K562 (cell line): Measurements from ENCODE around the gene WDR20. TPM values are rescaled to one million over a fixed set of nuclear protein-coding genes. Genes with fewer than 3 reads are reported as not detected.

Source experiments
- ATAC-seq: fragments of 200-7000 bp; cut with Tn5 transposase; 3 replicates; pipeline ENCODE4 v1.9.1; 2020; ENCODE audit warnings: moderate library complexity
- BruUV-seq: library from RNA; stranded (reverse); fragments of 400-500 nt; replicated peaks from 2 replicates; lab custom pipeline; 2021; lab: Mats Ljungman, UMichigan
- CTCF ChIA-PET: fragments of 300-600 bp; formaldehyde crosslinking; extraction: SDS; loops from one replicate; lab custom pipeline; 2021; ENCODE audit warnings: low intra/inter-chr PET ratio; lab: Yijun Ruan, JAX
- POLR2A ChIA-PET: fragments of 300-600, 350-650 bp; sonication (Branson Sonifier 250); formaldehyde crosslinking; extraction: SDS; loops from one replicate; lab custom pipeline; 2021; ENCODE audit warnings: antibody characterized with exemption, inconsistent platforms; lab: Yijun Ruan, JAX
- DNase-seq, 4 experiments: peaks; one replicate each; pipeline versions ENCODE4 v3.0.0 to v3.0.0-alpha.2; 2011 to 2018; ENCODE audit warnings: low spot score in 3 of 4, mixed read lengths in 3 of 4; ENCODE audit errors: extremely low read depth in 1 of 4
- FAIRE-seq: peaks from 2 replicates; lab custom pipeline; 2011; peaks lifted over from hg19 to GRCh38; lab: Jason Lieb, UNC
- H2AFZ ChIP-seq: 2 replicates; pipeline ENCODE4 v1.6.0; 2011; ENCODE audit warnings: low read depth, low read length, control low read depth, inconsistent platforms
- H3K27ac ChIP-seq: fragments of 200-600 bp; 3 replicates; pipeline ENCODE4 v1.8.0; 2011; ENCODE audit warnings: low read depth, mild to moderate bottlenecking, control low read depth, inconsistent platforms, low read length, moderate library complexity, mixed read lengths; ENCODE audit errors: extremely low read depth
- H3K27me3 ChIP-seq, 2 experiments: fragments of 300-600 bp in 1 of 2; 2 replicates in 1 of 2; 3 replicates in 1 of 2; pipeline versions ENCODE4 v1.6.0 to v1.8.0; 2011; ENCODE audit warnings: inconsistent platforms in 2 of 2, low read length in 2 of 2, mild to moderate bottlenecking in 1 of 2, mixed read lengths in 1 of 2, moderate library complexity in 1 of 2; ENCODE audit not compliant: control insufficient read depth in 2 of 2, insufficient read depth in 2 of 2
- H3K36me3 ChIP-seq: fragments of 300-600 bp; 3 replicates; pipeline ENCODE4 v1.8.0; 2011; ENCODE audit warnings: mild to moderate bottlenecking, low read length, inconsistent platforms; ENCODE audit not compliant: control insufficient read depth, insufficient read depth
- H3K4me1 ChIP-seq, 2 experiments: fragments of 200-600 bp in 1 of 2; replicated peaks in 1 of 2; 2 replicates in 1 of 2; 3 replicates in 1 of 2; pipeline versions ENCODE4 v1.5.1 to v1.8.0; 2011; ENCODE audit warnings: inconsistent platforms in 2 of 2, low read length in 2 of 2, mild to moderate bottlenecking in 1 of 2, mixed read lengths in 1 of 2, moderate library complexity in 1 of 2; ENCODE audit not compliant: control insufficient read depth in 2 of 2, insufficient read depth in 2 of 2
- H3K4me2 ChIP-seq: 2 replicates; pipeline ENCODE4 v1.6.1; 2011; ENCODE audit warnings: low read length, control low read depth, inconsistent platforms, mixed read lengths; ENCODE audit not compliant: insufficient read depth
- H3K4me3 ChIP-seq: fragments of 200-600 bp; sonication (generic), shearing (Covaris generic); 2 replicates; pipeline ENCODE4 v1.5.1; 2016; ENCODE audit warnings: control low read depth, inconsistent platforms
- H3K79me2 ChIP-seq: fragments of 200-600 bp; 3 replicates; pipeline ENCODE4 v1.8.0; 2011; ENCODE audit warnings: low read length, inconsistent platforms; ENCODE audit not compliant: control insufficient read depth, insufficient read depth
- H3K9ac ChIP-seq, 2 experiments: 2 replicates each; pipeline versions ENCODE4 v1.6.0 to v1.6.1; 2011; ENCODE audit warnings: low read depth in 2 of 2, low read length in 2 of 2, control low read depth in 1 of 2, inconsistent platforms in 1 of 2, mild to moderate bottlenecking in 1 of 2, mixed read lengths in 1 of 2; ENCODE audit not compliant: insufficient read depth in 1 of 2
- H3K9me1 ChIP-seq: one replicate; pipeline ENCODE4 v1.6.0; 2011; ENCODE audit warnings: inconsistent platforms, mild to moderate bottlenecking, low read length, moderate library complexity; ENCODE audit not compliant: control insufficient read depth, insufficient read depth
- H3K9me3 ChIP-seq: replicated peaks from 2 replicates; pipeline ENCODE4 v1.5.1; 2011; ENCODE audit warnings: low read depth, low read length, inconsistent platforms; ENCODE audit not compliant: control insufficient read depth, insufficient read depth
- H4K20me1 ChIP-seq: replicated peaks from 2 replicates; pipeline ENCODE4 v1.6.1; 2011; ENCODE audit warnings: low read length, inconsistent platforms, mixed read lengths; ENCODE audit not compliant: control insufficient read depth, insufficient read depth
- EP400 ChIP-seq: fragments of 450-650 bp; IDR thresholded peaks from 2 replicates; pipeline ENCODE4 v1.6.1; 2017; ENCODE audit warnings: antibody characterized with exemption, mild to moderate bottlenecking, moderate library complexity
- RCOR1 ChIP-seq, 2 experiments: IDR thresholded peaks; 2 replicates each; pipeline ENCODE4 v1.6.1; 2012; ENCODE audit warnings: low read depth in 2 of 2, low read length in 2 of 2, borderline replicate concordance in 1 of 2, improper control_type of control experiment in 1 of 2
- SMARCA4 ChIP-seq: fragments of 450-650 bp; IDR thresholded peaks from 2 replicates; pipeline ENCODE4 v1.6.1; 2016
- SMARCE1 ChIP-seq: fragments of 450-650 bp; IDR thresholded peaks from 2 replicates; pipeline ENCODE4 v1.7.1; 2016; ENCODE audit warnings: mild to moderate bottlenecking
- SP1 ChIP-seq: sonication (generic); formaldehyde crosslinking; IDR thresholded peaks from 2 replicates; pipeline ENCODE4 v1.8.1; 2022; ENCODE audit warnings: mild to moderate bottlenecking, missing genetic modification reagents
- ZKSCAN3 ChIP-seq: fragments of 250-450 bp; sonication (Bioruptor Pico); IDR thresholded peaks from 2 replicates; pipeline ENCODE4 v1.4.0; 2020
- WGBS: fragments of 100-300 bp; shearing (Covaris generic); methylation state at CpG from one replicate; pipeline ENCODE4 v1.1.6; 2016; ENCODE audit warnings: low coverage, mixed read lengths; ENCODE audit not compliant: insufficient coverage; ENCODE audit errors: missing lambda C conversion rate; 5-methylcytosine and 5-hydroxymethylcytosine counted together
- in situ Hi-C: fragments of 300-500 bp; cut with MboI; formaldehyde crosslinking; loops from 4 replicates; pipeline ENCODE4 v1.15.0; 2018; ENCODE audit warnings: inconsistent platforms, mixed read lengths
- intact Hi-C: fragments of 100-400 bp; cut with micrococcal nuclease; formaldehyde crosslinking; loops from 2 replicates; pipeline ENCODE4 v1.14.2; 2022
- polyA plus RNA-seq, 8 experiments: library from polyadenylated mRNA; depleted of rRNA in 4 of 8; stranded (reverse) in 5 of 8; unstranded in 3 of 8; fragments of >200 nt; fragmentation: Nextera tagmentation in 2 of 8; fragmentation: Illumina TruSeq in 1 of 8; extraction: Ambion mirVana in 2 of 8; extraction: Trizol in 1 of 8; gene quantifications; 2 replicates each; pipeline versions ENCODE4 v1.2.1 to v1.2.3, GENCODE V29; 2011 to 2014; ENCODE audit warnings: inconsistent platforms in 1 of 8, missing spikeins in 1 of 8
- total RNA-seq, 7 experiments: library from RNA; depleted of rRNA in 6 of 7; stranded (reverse); fragments of >200 nt in 6 of 7; fragmentation: Illumina TruSeq in 2 of 7; extraction: Trizol in 2 of 7; gene quantifications; 2 replicates each; pipeline versions ENCODE4 v1.2.1 to v1.2.3, GENCODE V29; 2011 to 2021; ENCODE audit warnings: low replicate concordance in 1 of 7
- TF ChIP-seq, protein P1 (sequence below): fragments of 450-650 bp; IDR thresholded peaks from 2 replicates; pipeline ENCODE4 v1.6.1; 2016; ENCODE audit warnings: antibody characterized with exemption
- TF ChIP-seq, protein P2 (sequence below), 2 experiments: fragments of 200-800 bp in 1 of 2; sonication (Bioruptor generic) in 1 of 2; sonication (generic) in 1 of 2; formaldehyde crosslinking in 1 of 2; IDR thresholded peaks in 1 of 2; conservative IDR thresholded peaks in 1 of 2; 2 replicates each; pipeline versions ENCODE4 v1.5.0 to v1.6.1; 2016 to 2020; ENCODE audit warnings: missing compliant biosample characterization in 1 of 2, missing genetic modification characterization in 1 of 2, missing genetic modification reagents in 1 of 2
- TF ChIP-seq, protein P3 (sequence below), 2 experiments: IDR thresholded peaks; 2 replicates each; pipeline ENCODE4 v1.6.1; 2011; ENCODE audit warnings: borderline replicate concordance in 1 of 2, control low read depth in 1 of 2, low read depth in 1 of 2, low read length in 1 of 2, mild to moderate bottlenecking in 1 of 2, mixed read lengths in 1 of 2, moderate library complexity in 1 of 2; ENCODE audit not compliant: insufficient read depth in 1 of 2, insufficient read length in 1 of 2, poor library complexity in 1 of 2, severe bottlenecking in 1 of 2; ENCODE audit errors: extremely low read depth in 1 of 2
- TF ChIP-seq, protein P4 (sequence below): fragments of 450-650 bp; conservative IDR thresholded peaks from 2 replicates; pipeline ENCODE4 v1.6.1; 2016; ENCODE audit warnings: missing genetic modification characterization, low read depth, mild to moderate bottlenecking, control low read depth, missing compliant biosample characterization
- TF ChIP-seq, protein P5 (sequence below): sonication (generic); formaldehyde crosslinking; IDR thresholded peaks from 2 replicates; pipeline ENCODE4 v1.8.0; 2022; ENCODE audit warnings: missing genetic modification reagents, mild to moderate bottlenecking, moderate library complexity, borderline replicate concordance

WDR20 gene
- total and polyA plus RNA-seq, 9 of the 15 experiments (the other 6 are each of a cell fraction or from before 2014, with no cell fraction given) = 7.0 to 15.3 (median 11.8) TPM

DNA sequence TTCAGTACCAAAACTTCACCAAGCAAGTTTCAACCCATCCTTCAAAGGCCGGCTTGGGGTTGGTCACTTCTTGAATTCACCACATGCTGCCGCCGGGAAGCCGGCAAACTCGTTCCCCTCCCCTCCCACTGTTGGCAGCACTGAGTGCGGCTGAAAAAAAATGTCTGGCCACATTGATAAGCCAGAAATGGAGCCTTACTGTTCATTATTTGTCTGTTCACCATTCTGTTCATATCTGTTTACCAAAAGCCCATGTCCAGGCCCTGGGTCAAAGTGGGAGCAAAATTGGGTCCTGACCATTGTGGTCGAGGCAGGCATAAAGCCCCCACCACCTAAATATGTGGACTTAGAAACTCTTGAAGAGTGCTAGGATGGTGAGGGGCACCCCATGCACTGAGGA, 45.6 kb upstream of the WDR20 start (continued):
- TF ChIP-seq, protein P1, sequence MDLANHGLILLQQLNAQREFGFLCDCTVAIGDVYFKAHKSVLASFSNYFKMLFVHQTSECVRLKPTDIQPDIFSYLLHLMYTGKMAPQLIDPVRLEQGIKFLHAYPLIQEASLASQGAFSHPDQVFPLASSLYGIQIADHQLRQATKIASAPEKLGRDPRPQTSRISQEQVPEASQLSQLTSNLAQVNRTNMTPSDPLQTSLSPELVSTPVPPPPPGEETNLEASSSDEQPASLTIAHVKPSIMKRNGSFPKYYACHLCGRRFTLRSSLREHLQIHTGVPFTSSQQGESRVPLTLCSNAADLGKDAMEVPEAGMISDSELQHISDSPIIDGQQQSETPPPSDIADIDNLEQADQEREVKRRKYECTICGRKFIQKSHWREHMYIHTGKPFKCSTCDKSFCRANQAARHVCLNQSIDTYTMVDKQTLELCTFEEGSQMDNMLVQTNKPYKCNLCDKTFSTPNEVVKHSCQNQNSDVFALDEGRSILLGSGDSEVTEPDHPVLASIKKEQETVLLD = 0 out of 2 replicates have a peak, but pooled peaks have one; percentile 25
- TF ChIP-seq EP400 = peak; percentile 27
- TF ChIP-seq, protein P2, sequence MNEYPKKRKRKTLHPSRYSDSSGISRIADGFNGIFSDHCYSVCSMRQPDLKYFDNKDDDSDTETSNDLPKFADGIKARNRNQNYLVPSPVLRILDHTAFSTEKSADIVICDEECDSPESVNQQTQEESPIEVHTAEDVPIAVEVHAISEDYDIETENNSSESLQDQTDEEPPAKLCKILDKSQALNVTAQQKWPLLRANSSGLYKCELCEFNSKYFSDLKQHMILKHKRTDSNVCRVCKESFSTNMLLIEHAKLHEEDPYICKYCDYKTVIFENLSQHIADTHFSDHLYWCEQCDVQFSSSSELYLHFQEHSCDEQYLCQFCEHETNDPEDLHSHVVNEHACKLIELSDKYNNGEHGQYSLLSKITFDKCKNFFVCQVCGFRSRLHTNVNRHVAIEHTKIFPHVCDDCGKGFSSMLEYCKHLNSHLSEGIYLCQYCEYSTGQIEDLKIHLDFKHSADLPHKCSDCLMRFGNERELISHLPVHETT (CRISPR knock-in tag; conservative IDR thresholded peaks at IDR 0.05 in 1 of 2, IDR thresholded peaks at IDR 0.05 in 1 of 2) = peak in 1 of 2 experiments; percentile 44; a peak in 1 of 4 replicates
- no peak for TF ChIP-seq SP1

DNA sequence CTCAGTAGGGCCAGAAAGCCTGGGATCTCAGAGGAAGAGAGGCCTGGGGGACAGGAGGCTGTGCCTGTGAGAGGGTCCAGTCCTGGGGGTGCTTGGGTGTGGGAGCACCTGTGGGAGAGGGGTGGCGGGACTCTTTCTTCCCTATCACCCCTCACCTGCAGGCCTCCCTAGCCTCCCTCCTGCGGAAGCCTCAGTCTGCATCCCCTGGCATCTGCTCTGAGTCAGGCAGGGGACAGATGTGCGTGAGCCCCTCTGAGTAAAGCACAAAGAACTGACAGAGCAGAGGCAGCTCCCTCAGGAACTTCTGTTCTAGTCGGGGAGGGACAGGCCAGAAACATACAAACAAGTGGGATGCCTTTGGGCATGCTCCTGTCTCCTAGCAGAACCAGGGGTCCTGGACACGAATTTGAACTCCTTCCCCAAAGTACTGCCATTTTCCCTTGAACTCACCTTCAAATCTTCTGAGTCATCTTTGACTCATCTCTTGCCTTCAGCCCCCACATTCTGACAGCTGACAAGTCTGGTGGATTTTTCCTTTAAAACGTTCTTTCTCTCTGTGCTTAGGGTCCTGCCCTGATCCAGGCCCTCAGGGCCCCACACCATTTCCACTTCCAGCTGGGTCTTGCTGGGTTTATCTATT, 44.3 kb upstream of the WDR20 start:
- no peaks in the 10 kb centered on the region for H3K9me3 ChIP-seq
- no peak overlapping the region for H3K4me3 ChIP-seq
- ChIA-PET POLR2A (interaction anchor here (0.7 to 1.6 kb wide), 2 partner anchors 19 to 130 kb away, joined by 3 read pairs; no protein-coding TSS in a partner anchor), CTCF (interaction anchor here (2.3 to 2.7 kb wide), 2 partner anchors 32 to 49 kb away, joined by 12 to 18 read pairs; no protein-coding TSS in a partner anchor)
- whole genome bisulfite sequencing = 37% methylated on average over 3 of the region's 6 CpGs
- FAIRE-seq (peak; percentile 89), DNase-seq (peak in 3 of 4 experiments; percentile 23 to 63 (median 57)), ATAC-seq (peak; percentile 47)
- no peaks in the 10 kb centered on the region for H3K9me1 ChIP-seq
- H3K79me2 ChIP-seq = no peaks in the 10 kb centered on the region
- H3K27ac ChIP-seq = peak overlapping the region; percentile 70; the same call in 2 of the 3 replicates
- peak overlapping the region; percentile 14 to 84; a peak in 3 of 4 replicates for H3K9ac ChIP-seq
- H3K36me3 ChIP-seq = no peaks in the 10 kb centered on the region
- BruUV-seq = no TSS peak
- H3K27me3 ChIP-seq = no peaks in the 10 kb centered on the region
- peak overlapping the region; percentile 58 for H3K4me2 ChIP-seq
- no peaks in the 10 kb centered on the region for H4K20me1 ChIP-seq
- H3K4me1 ChIP-seq = peaks cover 27 to 31% of the 10 kb centered on the region in 2 experiments
- intact Hi-C loops (loop anchor here (5.0 kb wide), 2 partner anchors 217 to 388 kb away; no protein-coding TSS in a partner anchor), in situ Hi-C loops (no loop called here)
- H2AFZ ChIP-seq = peak overlapping the region; percentile 92
- TF ChIP-seq, protein P3, sequence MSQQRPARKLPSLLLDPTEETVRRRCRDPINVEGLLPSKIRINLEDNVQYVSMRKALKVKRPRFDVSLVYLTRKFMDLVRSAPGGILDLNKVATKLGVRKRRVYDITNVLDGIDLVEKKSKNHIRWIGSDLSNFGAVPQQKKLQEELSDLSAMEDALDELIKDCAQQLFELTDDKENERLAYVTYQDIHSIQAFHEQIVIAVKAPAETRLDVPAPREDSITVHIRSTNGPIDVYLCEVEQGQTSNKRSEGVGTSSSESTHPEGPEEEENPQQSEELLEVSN (IDR thresholded peaks at IDR 0.05; ENCODE audit: borderline replicate concordance in 1 of 2, extremely low read depth in 1 of 2, insufficient read depth in 1 of 2, insufficient read length in 1 of 2, low read depth in 1 of 2, low read length in 1 of 2, poor library complexity in 1 of 2, severe bottlenecking in 1 of 2) = no peak
- TF ChIP-seq ZKSCAN3 (no peak), SMARCA4 (peak; percentile 84), SMARCE1 (peak; percentile 85), RCOR1 (IDR thresholded peaks at IDR 0.05; ENCODE audit: borderline replicate concordance in 1 of 2, low read depth in 2 of 2, low read length in 2 of 2) (no peak; a peak in 1 of 4 replicates)
- TF ChIP-seq, protein P4, sequence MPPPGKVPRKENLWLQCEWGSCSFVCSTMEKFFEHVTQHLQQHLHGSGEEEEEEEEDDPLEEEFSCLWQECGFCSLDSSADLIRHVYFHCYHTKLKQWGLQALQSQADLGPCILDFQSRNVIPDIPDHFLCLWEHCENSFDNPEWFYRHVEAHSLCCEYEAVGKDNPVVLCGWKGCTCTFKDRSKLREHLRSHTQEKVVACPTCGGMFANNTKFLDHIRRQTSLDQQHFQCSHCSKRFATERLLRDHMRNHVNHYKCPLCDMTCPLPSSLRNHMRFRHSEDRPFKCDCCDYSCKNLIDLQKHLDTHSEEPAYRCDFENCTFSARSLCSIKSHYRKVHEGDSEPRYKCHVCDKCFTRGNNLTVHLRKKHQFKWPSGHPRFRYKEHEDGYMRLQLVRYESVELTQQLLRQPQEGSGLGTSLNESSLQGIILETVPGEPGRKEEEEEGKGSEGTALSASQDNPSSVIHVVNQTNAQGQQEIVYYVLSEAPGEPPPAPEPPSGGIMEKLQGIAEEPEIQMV = no peak
- TF ChIP-seq, protein P5, sequence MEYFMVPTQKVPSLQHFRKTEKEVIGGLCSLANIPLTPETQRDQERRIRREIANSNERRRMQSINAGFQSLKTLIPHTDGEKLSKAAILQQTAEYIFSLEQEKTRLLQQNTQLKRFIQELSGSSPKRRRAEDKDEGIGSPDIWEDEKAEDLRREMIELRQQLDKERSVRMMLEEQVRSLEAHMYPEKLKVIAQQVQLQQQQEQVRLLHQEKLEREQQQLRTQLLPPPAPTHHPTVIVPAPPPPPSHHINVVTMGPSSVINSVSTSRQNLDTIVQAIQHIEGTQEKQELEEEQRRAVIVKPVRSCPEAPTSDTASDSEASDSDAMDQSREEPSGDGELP (CRISPR knock-in tag) = peak; percentile 50; the same call in 1 of the 2 replicates
